NT2/D1 (cell line): ENCODE data around the gene WNK2.

Experiments used
- YY1 ChIP-seq: IDR thresholded peaks from 2 replicates; pipeline ENCODE4 v1.6.1; 2011; ENCODE audit not compliant: insufficient read length, insufficient read depth
- ZNF274 ChIP-seq: IDR thresholded peaks from 2 replicates; pipeline ENCODE4 v1.6.1; 2011; ENCODE audit warnings: mild to moderate bottlenecking, low read depth, low read length

GRCh38 chr9:93180938-93181337 lies 3.0 kb upstream of the WNK2 start:
- no peak for TF ChIP-seq YY1
- TF ChIP-seq ZNF274, result no peak
